NK-92 treated with Interleukin-12 subunit alpha and Interleukin-12 subunit beta, amount 100 ng/mL, for 24 hours (cell line): ENCODE measurements around the gene CPAMD8.
A peak's percentile ranks its signal among the peaks of the same experiment; 100 is the strongest.

ENCODE experiments used
- DNase-seq: peaks from one replicate; lab custom pipeline; 2025; lab: John Stamatoyannopoulos, UW

Gene CPAMD8

DNA sequence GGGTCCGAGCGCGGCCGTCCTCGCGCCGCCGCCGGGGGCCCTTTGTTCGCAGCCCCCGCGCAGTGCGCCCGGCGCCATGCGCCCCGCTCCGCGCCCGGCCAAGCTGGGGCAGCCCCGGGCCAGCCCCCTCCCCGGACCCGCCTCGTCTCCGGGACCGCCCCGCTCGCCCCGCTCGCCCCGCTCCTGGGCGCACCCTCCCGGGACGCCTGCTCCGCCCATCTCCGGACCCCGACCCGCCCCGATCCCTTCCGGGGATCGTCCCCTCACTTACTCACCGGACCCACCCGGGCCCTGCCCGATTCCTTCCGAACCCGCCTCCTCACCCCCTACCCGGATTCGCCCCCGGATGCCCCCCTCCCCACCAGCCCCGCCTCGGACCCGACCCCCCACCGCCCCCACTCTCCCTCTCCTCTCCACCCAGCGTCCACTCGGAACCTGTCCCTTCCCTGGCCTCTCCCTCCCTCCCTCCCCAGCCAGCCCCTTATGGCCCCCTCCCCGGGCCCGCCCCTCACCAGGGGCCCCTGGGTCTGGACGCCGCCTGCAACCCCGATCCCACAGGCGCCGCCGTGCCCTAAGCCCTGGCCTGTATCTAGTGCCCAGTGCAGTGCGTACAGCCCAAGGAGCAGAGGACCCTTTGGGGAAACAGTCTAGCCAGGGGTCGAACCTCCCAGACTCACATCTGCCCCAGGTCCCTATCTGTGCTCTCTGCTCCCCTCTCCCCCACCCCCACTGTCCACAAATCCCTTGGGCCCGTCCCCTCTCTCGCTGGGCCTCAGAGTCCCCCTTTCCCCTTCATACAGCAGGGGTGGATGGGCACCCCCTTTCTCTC lies at the start of gene CPAMD8:
Gene CPAMD8, minus strand, starts transcription at position 105 of the 829 bp plus-strand sequence. CDS start 168 bp downstream, outside the sequence.
- no peak for DNase-seq

DNA sequence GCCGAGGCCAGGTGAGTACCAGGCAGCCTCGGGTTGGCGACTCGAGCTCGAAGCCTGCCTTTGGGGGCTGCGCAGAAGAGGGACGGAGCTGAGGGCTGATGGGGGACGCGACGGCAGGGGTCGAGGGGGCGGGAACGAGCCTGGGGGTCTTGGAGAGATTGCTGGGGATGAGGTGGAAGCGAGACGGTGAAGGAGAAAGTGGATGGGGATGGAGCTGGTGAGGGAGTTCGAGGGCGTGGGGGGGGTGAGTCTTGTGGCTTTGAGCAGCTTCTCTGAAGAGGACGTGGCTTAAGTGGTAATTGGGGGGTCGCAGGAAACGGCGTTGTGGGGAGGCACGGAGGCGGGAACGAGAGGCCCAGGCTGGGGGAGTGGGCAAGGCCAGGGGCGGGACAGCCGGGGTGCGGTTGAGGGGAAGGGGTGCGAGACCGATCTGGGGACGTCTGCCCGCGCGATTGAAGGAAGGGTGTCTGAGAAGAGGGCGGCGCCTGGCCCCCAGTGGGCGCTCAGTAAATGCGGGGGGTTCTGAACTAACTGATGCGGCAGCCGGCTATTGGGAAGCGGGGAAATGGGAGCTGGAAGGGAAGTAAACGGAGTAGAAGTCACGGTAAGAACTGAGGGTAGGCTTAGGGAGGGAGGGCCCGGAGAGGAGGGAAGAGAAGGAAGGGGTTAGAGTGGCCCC lies 49.4 kb upstream of the CPAMD8 start:
- peak; percentile 71 for DNase-seq

DNA sequence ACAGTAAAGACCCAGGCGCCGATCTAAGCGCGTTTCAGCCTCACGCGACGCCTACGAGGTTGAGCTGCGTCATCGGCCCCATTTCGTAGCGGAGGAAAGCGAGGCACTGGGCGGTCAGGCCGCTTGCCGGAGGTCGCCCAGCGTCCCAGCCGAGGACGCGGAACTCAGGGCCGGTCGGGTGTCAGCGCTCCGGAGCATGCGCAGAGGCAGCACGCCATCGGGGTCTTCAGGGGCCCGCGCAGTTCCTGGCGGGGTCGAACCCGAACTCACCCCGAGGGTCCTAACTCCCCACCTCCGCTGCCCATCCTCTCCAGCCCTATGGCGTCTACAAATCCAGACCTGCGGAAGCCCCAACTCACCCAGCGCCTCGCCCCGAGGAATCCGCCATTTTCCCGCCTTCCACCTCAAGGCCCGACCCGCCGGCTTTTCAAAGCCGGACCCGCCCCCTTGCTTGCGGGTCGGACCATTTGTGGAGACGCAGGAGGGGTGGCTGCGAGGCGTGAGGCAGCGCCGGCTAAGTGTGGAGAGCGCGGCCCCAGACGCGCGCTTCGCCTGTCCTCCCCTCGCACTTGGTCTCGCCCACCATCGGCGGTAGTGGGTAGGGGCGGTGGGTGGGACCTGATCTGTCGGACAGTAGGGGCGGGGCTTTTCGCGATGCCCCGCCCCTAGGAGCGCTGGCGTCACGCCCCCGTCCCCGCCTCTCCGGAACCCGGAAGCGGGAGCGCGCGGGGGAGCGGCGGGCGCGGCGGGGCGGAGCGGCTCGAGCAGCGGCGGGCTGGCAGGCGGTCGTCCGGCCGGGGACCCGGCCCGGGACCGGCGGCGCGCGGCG lies 48.6 kb upstream of the CPAMD8 start, which contains the start of the genes HAUS8 and MYO9B:
Gene HAUS8, minus strand, starts transcription at position 418 of the 829 bp plus-strand sequence. Its CDS starts 30 bp downstream, at position 388.
Gene MYO9B, plus strand, starts transcription at position 743 of the 829 bp plus-strand sequence. CDS start 25,941 bp downstream, outside the sequence.
- peak; percentile 99 for DNase-seq

DNA sequence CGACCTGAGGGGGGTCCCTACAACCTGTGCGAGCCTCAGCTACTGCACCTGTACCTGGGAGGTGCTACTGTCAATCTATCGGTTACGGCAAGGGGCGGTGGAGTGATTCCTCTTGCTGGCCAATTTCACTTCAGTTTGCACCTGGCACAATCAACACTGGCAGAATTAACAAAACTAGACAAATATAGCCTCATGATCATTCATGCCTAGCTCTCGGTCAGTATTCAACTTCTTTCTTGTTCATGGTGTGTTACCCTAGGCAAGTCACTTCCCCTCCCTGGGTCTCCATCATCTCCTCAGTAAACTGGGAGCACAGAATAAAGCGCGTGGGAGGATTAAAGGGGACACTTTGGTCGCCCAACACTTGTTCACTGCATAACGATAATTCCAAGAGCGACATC lies 48.0 kb upstream of the CPAMD8 start:
- DNase-seq, result no peak

DNA sequence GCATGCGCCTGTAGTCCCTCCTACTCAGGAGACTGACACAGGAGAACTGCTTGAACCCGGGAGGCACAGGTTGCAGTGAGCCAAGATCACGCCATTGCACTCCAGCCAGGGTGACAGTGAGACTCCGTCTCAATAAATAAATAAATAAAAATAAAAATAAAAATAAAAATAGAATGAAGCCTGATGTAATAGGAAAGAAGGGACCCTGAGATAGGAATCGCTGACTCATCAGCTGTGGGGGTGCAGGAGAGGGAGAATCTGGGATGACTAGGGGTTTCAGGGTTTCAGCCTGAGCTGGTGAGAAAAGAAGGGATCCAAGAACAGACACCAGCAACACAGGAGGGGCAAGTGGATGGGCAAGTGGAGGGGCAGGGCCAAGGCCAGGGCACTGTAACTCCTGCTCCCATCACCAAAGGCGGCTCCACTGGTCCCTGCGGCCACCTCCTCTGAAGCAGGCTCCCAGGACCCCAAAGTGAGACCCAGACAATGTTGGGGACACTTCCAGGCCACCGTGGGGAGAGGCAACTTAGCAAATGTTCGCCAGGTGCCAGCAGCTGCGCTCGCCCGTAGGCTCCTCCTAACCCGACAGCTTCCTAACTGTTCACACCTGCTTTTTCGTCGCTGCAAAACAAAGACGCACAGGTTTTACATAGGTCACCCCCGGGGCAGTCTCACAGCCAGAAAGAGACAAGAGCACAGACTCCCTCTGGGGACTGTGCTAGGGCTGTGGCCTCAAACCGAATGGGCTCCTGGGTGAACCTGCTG lies 47.4 kb upstream of the CPAMD8 start:
- DNase-seq, result no peak

DNA sequence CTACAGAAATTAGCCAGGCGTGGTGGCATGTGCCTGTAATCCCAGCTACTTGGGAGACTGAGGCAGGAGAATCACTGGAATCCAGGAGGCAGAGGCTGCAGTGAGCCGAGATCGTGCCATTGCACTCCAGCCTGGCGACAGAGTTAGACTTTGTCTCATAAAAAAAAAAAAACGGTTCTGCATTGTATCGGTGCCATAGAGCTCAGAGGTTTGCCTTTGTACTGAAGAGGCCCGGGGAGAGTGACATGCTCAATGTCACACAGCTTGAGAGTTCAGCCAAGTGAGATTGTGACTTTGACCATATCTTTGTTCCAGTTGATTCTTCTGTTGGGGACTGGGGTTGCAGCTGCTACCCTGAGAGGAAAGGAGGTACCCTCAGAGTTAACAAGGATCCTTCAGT lies 44.3 kb upstream of the CPAMD8 start:
- no peak for DNase-seq

DNA sequence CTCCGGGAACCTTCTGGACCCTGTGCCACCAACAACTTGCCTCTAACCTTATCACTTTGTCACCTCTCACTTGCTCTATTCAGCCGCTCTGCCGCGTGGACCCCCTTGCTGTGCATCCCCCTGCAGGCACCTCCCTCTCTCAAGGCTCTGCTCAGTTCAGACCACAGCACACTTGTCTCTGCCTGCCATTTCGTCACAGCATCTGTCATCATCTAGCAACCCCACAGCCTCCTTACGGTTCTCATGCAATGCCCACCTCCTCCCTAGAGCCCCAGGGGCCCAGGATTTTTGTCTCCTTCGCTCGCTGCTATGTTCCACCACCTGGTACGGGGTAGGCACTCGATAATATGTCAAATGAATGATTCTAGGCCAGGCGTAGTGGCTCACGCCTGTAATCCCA lies 43.8 kb upstream of the CPAMD8 start:
- no peak for DNase-seq

- no peak for DNase-seq
Measured at GRCh38 chr19:17069193-17069592, 42.6 kb upstream of the CPAMD8 start.

- DNase-seq, result no peak
Measured at GRCh38 chr19:17063428-17063827, 36.8 kb upstream of the CPAMD8 start.

GRCh38 chr19:17061691-17062090 lies 35.1 kb upstream of the CPAMD8 start:
- DNase-seq, result no peak

- no peak for DNase-seq
Measured at GRCh38 chr19:17061205-17061604, 34.6 kb upstream of the CPAMD8 start.

DNA sequence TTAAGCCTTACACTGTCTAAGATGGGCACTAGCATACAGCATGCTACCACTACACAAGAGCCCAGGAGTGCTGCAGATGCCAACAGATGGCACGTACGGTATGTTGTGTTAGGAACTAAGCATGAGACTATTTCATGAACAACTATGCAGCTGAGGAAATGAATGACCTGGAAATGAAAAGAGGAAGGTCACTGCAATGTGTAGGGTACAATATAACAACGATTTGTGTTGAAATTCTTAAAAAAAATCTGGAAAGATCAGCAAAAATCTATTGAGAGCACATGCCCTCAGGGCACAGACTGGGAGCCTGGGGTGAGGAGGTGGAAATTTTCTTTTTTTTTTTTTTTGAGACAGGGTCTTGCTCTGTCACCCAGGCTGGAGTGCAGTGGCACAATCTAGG lies 34.2 kb upstream of the CPAMD8 start:
- DNase-seq, result no peak

DNA sequence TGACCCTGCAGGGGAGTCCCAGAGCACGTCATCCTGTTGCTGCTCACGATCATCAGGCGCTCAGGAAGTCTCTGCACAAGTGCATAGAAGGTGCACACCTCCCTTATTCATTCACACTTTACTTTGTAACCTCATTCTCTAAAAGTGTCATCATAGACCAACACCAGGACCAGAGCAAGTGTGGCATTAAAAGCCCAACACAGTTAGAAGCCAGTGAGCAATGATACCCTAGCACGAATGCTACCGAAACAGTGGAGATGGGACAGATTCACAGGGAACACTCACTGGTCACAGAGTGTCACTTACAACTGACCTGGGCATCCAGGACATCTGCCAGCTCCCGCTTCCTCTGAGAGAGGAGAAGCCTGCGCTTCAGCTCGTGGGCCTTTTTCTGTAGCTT lies 31.6 kb upstream of the CPAMD8 start:
- DNase-seq, result no peak

GRCh38 chr19:17055636-17056035 lies 29.0 kb upstream of the CPAMD8 start:
- DNase-seq, result no peak

GRCh38 chr19:17054746-17055145 lies 28.1 kb upstream of the CPAMD8 start:
- DNase-seq, result no peak

- no peak for DNase-seq
Measured at GRCh38 chr19:17052439-17052838, 25.8 kb upstream of the CPAMD8 start.

- no peak for DNase-seq
Measured at GRCh38 chr19:17049711-17050280, 23.2 kb upstream of the CPAMD8 start.

- DNase-seq, result no peak
Measured at GRCh38 chr19:17048885-17049453, 22.4 kb upstream of the CPAMD8 start.

DNA sequence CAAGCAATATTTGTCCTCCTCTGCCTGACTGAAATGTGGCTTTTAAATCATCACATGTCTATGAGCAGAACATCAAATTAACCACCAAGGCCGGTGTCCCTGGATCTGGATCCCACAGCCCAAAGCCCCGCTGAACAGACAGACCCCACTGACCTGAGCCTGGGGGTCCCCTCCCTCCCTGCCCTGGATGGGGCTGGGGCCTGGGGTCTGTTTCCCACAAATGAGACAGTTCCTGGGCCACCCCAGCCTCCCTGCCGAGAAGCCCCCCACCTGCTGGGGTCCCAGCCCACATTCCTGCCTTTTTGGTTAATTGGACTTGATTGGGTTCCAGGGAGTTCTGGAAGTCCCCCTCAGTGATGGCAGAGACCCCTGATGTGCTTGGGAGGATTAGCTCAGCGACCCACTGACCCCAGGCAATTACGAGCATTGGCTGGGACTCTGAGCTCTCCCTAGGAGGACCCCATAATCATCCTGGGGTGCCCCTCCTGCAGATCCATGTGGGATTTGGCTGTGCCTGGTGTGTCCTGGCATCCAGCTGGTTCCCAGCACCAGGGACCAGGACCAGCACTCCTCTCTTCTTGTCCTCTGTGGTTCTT lies 19.4 kb upstream of the CPAMD8 start:
- no peak for DNase-seq

GRCh38 chr19:17043744-17044143 lies 17.1 kb upstream of the CPAMD8 start:
- DNase-seq, result no peak
